ENCODE results near the gene CDC42.

Gene CDC42

DNA sequence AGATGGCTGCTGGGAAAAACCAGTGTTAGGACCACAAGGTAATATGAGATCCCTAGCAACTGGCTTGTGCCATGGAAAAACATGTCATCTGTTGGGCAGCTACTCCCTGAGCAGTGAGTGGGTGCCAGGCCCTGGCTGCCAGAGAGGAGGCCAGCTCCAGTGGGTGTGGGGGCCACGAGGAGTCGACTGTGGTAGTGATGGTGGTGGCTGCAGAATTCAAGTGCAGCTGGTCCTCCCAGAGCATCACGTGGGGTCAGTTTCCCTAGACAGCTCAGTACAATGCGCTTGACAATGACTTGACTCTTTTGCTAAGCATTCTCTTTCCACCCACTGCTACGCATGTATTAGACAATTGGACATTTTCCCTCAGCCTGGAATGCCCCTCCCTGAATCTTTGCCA lies 14.5 kb upstream of the CDC42 start:
- DNase-seq = no peak

DNA sequence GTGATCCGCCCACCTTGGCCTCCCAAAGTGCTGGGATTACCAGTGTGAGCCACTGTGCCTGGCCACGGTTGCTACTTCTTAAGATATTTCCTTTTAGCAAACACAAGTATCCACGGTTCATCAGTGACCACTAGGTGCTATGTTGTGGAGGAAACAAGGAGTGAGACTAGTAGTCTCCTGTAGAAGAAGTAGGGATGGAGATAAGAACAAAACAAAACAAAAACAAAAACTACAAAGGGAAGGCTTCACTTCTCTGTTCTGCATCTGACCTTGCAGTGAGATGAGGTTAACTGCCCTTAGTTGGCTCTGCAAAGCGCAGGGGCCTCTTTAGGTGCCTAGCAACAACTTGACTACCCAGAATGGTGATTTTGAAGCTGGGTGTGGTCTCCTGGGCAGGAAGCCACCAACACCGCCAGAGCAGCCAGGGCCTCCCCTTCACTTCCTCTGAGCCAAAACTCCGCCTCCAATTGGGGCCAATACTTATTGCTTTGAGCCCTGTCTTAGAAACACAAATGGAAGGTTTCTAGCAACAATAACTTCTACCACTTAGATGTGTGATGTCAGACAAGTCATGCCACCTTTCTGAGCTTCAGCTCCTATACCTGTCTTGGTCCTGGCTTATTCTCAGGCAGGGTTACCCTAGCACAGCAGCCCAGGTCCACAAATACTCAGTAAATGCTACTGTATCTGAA lies 12.8 kb upstream of the CDC42 start:
- peak; percentile 96 to 97 for DNase-seq

DNA sequence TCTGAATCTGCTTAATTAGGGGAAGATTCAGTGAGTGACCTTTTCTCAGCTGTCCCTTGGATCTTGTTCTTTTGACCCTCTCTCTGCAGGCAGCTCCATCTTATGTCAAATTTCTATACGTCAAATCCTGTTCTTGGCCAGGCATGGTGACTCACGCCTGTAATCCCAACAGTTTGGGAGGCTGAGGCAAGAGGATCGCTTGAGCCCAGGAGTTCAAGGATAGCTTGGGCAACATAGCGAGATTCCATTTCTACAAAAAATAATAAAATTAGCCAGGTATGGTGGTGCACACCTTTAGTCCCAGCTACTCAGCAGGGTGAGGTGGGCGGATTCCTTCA lies 12.3 kb upstream of the CDC42 start:
- peak in 1 of 2 experiments; percentile 53 for DNase-seq

DNA sequence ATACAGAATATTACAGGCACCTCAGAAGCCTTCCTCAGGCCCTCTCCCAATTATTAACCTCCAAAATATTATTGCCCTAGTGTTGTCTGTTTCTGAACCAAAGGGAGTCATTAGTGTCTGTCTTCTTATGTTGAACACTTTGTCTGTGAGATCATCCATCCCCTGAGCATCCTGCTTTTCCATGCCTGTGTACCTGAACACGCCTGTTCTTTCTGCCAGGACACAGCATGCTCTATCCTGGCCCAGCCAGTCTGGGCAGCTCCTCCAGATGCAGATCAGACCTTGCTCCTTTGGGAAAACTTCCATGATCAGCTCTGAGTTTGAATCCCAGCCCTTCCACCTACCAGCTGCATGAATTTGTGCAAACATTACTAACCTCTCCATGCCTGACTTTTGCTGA lies 11.0 kb upstream of the CDC42 start:
- no peak for DNase-seq

DNA sequence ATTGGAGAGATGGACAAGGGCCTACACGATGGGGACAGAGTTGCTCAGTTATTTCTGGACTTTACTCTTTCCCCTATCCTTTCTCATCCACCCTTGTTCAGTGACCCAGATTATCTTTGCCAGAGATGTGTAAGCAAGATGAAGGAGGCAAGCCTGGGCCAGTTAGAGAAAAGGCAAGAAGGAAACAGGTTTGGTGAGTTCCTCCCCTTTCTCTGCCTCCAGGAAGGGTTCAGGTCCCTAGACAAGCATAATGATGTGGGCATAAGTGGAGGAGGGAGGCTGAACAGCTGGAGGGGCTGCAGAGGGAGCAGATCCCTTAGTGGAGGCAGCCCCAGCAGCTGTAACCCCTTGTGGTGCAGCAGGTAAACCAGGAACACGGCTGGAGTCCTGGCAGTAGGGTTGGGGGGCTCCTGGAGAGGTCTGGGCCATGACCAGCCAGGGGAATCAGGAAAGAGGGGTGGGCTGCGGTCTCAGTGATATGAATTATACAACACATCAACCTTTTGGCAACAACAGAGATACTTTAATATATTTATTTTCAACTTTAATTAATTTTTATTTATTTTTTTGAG lies 9.2 kb upstream of the CDC42 start:
- no peak for DNase-seq

DNA sequence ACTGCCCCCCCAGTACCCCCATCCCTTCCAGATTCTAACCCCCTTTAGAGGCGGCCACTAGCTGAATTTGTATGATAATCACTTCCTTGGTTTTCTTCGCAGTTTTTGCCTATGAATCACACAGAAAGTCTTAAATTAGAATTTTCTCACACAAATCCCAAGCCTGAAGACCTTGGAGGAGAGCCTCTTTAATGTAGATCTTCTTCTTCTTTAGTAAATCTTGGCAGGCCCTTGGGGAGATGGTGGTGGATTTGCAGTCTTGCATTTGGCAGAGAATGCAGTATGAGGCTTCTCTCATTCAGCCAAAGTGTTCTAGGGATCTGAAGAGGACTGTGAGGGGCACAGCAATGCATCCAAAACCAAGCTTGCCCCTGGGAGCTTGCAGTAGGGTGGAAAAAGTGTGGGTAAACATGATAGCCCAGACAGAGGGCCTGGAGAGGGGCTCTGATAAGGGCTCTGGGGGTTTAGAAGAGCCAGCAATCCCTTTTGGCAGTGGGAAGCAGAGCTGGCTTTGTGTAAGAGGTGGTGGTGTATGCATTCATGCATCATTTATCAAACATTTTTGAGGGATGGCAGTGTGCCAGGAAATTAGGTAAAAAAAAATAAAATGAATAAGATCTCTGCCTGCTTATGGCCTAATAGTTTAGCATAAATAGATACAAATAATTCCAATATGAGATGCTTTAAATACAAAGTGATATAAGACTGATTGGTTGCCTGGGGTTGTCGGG lies 7.7 kb upstream of the CDC42 start:
- DNase-seq = no peak

DNA sequence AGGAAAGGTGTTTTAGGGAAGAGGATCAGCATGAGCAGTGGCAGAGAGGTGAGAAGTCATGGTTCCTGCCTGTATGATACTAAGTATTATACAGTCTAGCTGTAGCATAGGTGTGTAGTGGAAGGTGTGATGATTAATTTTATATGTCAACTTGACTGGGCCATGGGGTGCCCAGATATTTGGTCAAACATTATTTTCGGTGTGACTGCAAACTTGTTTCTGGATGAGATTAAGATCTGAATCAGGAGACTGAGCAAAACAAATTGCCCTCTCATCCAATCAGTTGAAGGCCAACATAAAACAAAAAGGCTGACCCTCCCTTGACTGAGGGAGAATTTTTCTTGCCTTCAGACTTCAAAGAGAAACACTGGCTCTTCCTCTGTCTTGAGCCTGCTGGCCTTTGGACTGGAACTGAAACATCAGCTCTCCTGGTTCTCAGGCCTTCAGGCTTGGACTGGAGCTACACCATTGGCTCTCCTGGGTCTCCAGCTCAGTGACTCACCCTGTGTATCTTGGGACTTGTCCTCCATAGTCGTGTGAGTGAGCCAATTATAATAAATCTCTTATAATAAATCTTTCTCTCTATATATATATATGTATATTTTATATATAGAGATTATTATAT lies 6.8 kb upstream of the CDC42 start:
- DNase-seq = no peak

DNA sequence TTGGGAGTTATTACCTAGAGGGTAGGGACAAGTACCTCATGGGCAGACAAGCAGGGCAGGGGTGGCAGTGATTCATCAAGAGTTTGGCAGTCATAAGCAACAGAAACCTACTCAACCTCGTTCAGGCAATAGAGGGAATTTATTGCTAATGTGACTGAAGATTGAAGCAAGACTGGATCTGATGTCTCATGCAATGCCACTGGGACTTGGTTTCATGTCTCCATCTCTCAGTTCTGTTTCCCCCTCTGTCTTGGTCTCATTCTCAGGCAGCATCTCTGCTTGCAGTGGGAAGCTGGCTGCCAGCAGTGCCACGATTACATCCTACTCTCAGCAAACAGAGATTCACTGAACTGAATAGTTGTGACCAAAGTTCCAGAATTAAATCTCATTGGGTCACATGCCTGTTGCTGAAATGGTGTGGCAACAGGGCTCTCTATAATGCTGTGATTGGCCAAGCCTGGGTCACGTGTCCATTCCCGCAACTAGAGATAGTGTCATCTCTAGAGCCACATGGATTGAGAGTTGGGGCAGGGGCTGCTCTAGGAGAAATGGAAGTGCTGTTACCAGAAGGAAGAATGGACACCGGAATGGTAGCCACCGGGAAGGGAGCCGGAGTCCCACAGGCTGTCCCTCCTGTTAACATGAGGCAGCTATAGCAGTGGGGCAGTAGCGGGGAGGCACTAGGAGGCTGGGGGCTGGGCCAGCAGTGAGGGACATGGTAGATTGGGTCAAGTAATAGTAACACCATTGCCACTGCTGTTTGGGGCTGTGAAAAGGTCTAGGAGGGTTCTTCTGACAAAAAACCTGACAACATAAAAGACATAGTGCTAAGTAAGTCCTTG lies 3.9 kb upstream of the CDC42 start:
- DNase-seq = no peak

DNA sequence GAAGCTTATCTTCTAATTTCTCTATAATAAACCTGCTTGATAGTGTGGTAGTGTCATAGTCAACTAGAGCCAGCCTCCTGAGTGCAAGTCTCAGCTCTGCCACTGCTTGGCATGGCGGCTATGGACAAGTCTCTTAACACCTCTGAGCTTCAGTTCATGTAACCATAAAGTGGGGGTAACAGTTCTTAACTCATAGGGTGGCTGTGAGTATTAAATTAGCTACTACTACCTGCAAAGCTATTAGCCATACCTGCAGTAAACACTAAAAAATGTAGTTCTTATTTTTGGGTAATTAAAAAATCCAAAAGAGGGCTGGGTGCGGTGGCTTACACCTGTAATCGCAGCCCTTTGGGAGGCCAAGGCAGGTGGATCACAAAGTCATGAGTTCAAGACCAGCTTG lies 2.2 kb upstream of the CDC42 start:
- no peak for DNase-seq

DNA sequence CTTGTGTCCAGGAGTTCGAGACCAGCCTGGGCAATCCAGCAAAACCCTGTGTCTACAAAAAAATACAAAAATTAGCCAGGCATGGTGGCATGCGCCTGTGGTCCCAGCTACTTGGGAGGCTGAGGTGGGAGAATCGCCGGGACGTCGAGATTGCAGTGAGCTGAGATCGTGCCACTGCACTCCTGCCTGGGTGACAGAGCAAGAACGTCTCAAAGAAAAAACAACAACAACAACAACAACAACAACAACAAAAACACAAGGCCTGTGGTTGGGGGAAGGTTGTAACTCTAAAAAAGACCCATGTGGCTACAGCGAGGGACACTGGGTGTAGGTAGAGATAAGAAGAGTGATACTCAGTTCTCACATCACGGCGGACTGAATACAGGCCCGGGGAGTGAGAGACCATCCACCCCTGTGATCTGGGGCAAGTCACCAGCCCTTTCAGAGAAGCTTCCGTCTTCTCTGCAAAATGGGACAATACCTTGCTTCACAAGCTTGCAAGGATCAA lies 848 bp upstream of the CDC42 start:
- no peak for DNase-seq

DNA sequence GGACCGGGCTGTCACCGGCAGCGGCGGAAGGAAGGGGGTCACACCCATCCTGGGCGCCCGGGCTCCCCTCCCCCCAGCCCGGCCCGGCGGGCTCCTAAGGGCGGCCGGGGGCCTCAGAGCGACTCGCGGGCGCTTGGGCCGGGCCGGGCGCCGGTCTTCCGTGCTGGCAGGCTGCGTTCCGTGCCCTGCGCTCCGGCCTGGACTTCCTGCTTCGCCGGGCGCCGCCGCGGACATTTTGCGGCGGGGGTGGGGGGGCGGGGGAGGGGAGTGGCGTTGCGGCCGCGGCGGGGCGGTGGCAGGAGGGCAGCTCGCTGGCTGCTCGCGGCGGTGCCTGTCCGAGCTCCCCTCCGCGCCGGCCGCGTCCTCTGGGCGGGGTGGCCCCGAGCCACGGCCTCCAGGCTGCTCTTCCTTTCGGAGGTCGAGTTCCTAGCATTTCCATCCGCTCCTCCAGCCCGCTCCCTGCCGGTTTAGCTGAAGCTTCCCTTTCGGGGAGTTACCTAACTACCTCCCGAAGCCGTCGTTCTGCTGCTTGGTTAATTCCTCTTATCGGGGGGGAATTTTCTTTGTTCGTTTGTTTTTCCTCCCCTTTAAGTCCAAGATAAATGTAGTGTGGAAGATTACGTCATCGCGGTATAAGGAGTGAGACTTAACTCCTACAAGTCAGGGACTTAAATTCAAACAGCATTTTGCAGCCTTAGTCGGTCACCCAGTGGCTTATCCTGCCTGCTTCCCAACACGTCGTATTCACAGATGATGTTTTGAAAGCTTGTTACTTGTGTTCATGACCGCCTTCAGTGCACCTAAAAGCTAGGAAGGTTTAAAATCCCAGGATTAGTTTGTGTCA lies 730 bp downstream of the CDC42 start:
- DNase-seq = peak; percentile 55 to 56

DNA sequence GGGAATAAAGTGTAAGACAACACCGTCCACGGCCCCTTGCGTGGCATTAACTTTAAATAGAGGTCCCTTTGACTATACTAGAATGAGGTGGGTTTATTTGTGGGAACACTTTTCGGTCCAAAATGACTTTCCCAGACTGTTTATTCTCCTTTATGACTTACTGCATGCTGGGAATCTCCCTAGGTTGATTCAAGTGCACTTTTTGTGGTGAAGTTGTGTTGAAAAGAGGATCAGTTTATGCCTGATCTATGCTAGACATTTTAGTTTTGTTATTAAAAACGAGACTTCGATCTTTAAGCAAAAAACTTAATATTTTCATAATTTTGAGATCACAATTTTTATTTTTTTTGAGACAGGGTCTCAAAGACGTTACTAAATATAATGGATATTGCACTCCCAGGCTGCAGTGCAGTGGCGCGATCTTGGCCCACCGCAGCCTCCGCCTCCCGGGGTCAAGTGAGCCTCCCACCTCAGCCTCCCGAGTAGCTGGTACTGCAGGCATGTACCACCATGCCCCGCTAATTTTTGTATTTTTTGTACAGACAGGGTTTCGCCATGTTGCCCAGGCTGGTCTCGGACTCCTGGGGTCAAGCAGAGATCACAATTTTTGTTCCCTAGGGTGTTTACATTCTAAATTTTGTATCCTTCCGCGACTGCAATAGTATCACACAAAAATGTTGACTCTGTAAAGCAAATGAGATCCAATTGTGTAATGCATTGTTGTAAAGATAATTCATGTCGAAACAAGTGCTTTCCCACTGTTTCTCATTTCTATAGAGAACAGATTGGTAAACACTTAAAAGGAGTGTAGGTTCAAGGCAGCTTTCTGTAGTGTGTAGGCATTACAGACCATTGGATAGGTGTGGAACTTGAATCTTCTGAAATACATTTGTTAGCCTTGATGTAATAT lies 1.6 kb downstream of the CDC42 start:
- no peak for DNase-seq

DNA sequence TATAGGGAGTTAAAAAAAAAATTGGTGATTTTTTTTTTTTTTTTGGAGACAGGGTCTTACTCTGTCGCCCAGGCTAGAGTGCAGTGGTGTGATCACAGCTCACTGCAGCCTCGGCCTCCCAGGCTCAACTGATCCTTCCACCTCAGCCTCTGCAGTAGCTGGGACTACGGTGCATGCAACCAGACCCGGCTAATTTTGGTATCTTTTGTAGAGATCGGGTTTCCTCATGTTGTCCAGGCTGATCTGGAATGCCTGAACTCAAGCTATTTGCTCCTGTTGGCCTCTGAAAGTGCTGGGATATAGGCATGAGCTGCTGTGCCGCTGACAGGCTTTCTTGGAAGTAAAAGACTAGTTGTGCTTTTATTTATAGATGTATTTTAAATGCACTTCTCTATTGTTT lies 3.0 kb downstream of the CDC42 start:
- no peak for DNase-seq

DNA sequence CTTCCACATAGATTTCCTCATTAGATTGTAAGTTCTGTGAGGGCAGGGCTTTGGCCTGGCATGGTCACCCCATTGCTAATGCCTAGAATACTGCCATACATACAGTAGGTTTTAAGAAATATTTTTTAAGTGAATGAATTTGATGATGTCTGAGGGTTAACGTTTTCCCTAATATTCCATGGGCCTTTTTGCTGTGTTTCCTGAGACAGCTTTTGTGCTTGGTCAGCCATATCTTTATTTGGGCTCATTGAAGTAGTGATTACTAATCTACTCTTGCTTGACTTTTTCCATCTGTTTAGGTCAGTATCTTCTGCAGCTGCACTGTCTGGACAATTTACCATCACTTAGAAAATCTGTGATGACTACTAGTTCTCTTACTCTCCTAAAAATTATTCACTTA lies 3.5 kb downstream of the CDC42 start:
- DNase-seq = no peak

DNA sequence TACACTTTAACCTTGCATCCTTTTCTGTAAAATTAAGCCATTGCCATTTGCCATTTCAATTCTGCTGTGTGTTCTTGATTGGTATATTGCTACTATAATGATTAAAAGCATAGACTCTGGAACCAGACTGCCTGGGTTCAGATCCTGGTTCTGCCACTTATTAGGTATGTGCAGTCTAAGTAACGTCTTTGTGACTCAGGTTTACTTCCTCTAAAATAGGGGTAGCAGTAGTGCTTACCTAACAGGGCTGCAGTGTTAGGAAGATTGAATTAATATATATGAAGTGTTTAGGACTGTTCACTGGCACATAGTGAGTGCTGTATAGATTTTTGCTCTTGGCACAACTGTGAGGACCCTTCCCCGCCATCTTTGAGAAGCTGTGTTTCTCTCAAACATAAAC lies 4.4 kb downstream of the CDC42 start:
- DNase-seq = peak in 1 of 2 experiments; percentile 18

DNA sequence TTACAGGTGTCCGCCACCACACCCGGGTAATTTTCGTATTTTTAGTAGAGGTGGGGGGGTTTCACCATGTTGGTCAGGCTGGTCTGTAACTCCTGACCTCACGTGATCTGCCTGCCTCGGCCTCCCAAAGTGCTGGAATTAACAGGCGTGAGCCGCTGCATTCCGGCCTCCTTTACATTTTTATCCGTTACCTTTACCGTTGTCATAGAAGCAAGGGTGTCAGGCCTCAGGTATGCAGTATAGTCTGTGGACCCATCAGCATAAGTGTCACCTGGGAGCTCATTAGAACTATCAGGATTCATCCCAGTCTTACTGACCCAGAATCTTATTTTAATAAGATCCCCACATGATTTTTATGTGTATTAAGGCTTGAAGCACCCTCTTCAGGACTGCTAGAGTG lies 5.4 kb downstream of the CDC42 start:
- DNase-seq = no peak

DNA sequence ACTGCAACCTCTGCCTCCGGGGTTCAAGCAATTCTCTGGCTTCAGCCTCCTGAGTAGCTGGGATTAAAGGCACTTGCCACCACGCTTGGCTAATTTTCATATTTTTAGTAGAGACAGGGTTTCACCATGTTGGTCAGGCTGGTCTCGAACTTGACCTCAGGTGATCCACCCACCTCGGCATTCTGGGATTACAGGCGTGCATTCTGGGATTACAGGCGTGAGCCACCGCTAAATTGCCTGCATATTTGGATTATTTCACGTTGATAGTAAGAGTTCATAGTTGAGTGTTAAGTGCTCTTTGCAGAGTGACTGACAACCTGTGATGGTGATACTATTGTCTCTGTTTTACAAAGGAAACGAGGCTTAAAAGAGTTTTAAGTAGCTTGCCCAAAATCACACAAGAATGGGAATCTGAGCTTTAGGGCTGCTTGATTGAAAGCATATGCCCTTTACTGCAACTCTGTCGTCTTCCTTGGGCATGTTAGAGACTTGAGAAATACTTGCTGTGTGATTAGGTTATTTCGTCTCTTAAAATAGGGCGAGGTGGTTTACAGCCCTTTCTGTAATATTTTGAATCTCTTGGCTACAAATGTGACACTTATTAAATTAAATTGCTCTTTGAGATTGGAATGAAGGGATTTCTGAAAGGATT lies 12.4 kb downstream of the CDC42 start:
- no peak for DNase-seq

DNA sequence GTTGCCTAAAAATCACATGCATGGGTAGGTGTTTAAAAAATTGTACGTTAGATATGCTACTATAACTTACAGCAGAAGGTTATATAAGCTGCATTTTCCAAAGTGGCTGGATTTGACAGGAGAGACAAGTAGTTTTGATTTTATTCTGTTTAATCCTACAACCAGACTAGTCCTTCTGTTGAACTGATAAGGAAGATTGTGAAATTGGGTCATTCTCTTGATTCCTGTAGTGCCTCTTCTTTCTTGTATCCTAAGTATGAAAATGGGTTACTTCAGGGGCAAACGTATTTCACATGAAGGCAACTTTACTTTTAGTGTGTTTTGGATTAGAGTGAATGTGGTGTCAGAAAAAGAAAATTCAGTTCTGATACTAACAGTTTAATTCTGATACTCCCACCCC lies 19.0 kb downstream of the CDC42 start:
- DNase-seq = no peak

DNA sequence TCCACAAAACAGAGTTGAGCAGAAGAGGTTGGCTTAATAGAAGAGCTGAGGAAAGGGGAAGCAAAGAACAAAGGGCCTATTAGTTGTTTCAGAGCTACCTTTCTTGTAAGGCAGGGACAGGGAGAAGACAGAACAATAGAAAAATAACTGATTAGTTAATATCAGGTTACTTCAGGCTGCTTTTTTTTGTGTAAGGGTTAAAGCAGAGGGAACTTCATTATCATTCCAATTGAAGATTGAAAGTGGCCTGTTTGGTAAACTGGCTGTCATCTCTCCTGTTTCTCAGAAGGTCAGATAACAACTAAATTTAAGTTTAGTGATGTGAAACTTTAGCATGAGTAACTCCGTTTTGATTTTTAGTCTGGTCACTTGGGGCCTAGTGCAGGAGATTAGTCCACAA lies 22.3 kb downstream of the CDC42 start:
- DNase-seq = peak; percentile 34 to 54

DNA sequence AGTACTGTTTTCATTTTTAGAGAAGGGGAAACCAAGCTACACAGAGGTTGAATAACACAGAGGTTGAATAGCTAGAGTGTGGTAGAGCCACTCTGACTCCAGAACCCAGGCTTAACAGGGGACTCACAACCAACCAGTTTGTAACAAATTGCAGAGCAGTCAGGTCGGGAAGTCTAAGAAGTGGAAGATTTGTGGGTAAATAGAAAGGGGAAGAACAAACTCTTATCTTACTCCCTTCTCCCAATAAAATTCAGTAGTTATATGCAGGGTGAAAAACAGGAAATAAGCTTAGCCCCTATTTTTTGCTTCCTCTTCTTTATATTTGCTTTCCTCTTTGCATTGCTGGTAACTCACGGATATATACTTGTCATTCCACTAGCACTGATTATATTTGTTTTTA lies 23.2 kb downstream of the CDC42 start:
- DNase-seq = peak; percentile 94 to 96

All from Kasumi-1 (cell line).